HFFc6 (cell line): Measurements from ENCODE around the gene RPL22L1. TPM values are rescaled to one million over a fixed set of nuclear protein-coding genes. Genes with fewer than 3 reads are reported as not detected.

Source experiments
- DNase-seq: peaks from one replicate; pipeline ENCODE4 v3.0.0-alpha.2; 2018
- H3K27ac Mint-ChIP-seq: 2 replicates; pipeline ENCODE4 v1.8.0; 2020; ENCODE audit warnings: mild to moderate bottlenecking, mixed read lengths
- H3K27me3 Mint-ChIP-seq: 2 replicates; pipeline ENCODE4 v1.8.0; 2021; ENCODE audit warnings: mild to moderate bottlenecking, moderate library complexity, mixed read lengths; ENCODE audit not compliant: insufficient read depth
- H3K36me3 Mint-ChIP-seq: 2 replicates; pipeline ENCODE4 v1.8.0; 2021; ENCODE audit warnings: low read depth, mixed read lengths
- H3K4me1 Mint-ChIP-seq: 2 replicates; pipeline ENCODE4 v1.8.0; 2020; ENCODE audit warnings: low read depth, mixed read lengths
- H3K4me3 Mint-ChIP-seq: 2 replicates; pipeline ENCODE4 v1.8.0; 2020; ENCODE audit warnings: mild to moderate bottlenecking, moderate library complexity, mixed read lengths
- H3K9me3 Mint-ChIP-seq: 2 replicates; pipeline ENCODE4 v1.8.0; 2020; ENCODE audit warnings: mild to moderate bottlenecking, mixed read lengths
- CTCF ChIP-seq: fragments of 200-600 bp; sonication (generic); IDR thresholded peaks from 2 replicates; pipeline ENCODE4 v1.5.0; 2021; ENCODE audit warnings: antibody characterized with exemption, mild to moderate bottlenecking
- total RNA-seq, 6 experiments: library from RNA; stranded (reverse); fragmentation: NEBNext Ultra II Directional; extraction: Animal tissue kit (Norgen Biotek cat#: 25700); gene quantifications; 2 replicates in 1 of 6; 3 replicates in 5 of 6; pipeline ENCODE4 v1.2.3, GENCODE V29; 2021

Gene RPL22L1
- total RNA-seq, 6 experiments from 2014 or later, result 145 to 211 (median 166) TPM

DNA sequence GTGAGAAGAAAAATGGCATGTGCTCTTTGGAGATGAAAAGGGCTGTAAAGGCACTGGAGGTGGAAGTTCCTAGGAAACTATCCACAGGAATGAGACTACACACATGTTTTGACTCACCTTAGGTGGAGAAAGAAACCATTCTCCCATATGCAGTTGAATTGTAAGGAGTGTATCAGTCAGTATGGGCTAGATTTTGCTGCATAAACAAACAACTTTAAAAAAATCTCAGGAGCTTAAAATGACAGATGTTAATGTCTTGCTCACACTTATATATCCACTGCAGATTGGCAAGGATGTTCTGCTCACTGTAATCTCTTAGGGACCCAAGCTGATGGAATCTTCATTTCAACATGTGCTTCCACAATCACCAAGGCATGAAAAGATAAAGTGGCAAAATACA is 25.6 kb downstream of the RPL22L1 start:
- Mint-ChIP-seq H3K9me3 (no peaks in the 10 kb centered on the region), H3K27ac (no peak overlapping the region), H3K36me3 (no peaks in the 10 kb centered on the region), H3K4me1 (no peaks in the 10 kb centered on the region; the same call in 1 of the 2 replicates), H3K4me3 (no peak overlapping the region), H3K27me3 (no peaks in the 10 kb centered on the region; the same call in none of the 2 replicates)
- no peak for DNase-seq
- no peak for TF ChIP-seq CTCF

DNA sequence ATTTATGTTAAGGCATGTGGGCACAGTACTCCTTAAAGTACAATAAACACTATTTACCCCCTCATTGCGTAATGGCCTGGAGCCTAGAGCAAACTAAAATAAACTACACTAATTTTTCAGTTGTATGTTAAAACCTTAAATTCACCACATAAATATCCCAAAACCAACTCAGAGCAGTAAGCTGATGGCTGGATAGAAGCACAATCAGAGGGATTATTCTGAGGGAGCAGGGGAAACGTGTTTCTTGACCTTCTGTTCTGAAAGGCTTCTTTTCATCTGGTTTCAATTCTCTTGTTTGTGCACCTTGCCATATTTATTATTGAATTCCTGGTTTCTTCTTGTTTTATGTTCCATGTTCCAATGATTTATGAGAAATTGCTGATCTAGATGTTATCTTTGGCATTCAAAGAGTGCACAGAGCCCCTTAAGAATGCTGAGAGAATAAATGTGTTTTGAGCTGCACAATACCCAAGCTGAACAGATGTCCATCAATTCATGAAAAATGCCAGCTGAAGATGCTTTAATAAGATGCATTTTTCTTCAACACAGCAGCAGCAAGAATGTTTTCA is 29.6 kb downstream of the RPL22L1 start:
- Mint-ChIP-seq H3K36me3 (no peaks in the 10 kb centered on the region), H3K27ac (no peak overlapping the region), H3K4me1 (no peaks in the 10 kb centered on the region; the same call in 1 of the 2 replicates), H3K4me3 (no peak overlapping the region), H3K9me3 (no peaks in the 10 kb centered on the region), H3K27me3 (peaks cover under 1% of the 10 kb centered on the region)
- DNase-seq, result no peak
- no peak for TF ChIP-seq CTCF

GRCh38 chr3:170839518-170840100 is 30.4 kb downstream of the RPL22L1 start:
- DNase-seq, result no peak
- no peaks in the 10 kb centered on the region for H3K36me3 Mint-ChIP-seq
- no peak for TF ChIP-seq CTCF
- H3K4me1 Mint-ChIP-seq, result no peaks in the 10 kb centered on the region; the same call in 1 of the 2 replicates
- H3K9me3 Mint-ChIP-seq, result no peaks in the 10 kb centered on the region
- no peak overlapping the region for H3K4me3 Mint-ChIP-seq
- no peak overlapping the region for H3K27ac Mint-ChIP-seq
- peaks cover 2% of the 10 kb centered on the region for H3K27me3 Mint-ChIP-seq

GRCh38 chr3:170836491-170836890 is 33.5 kb downstream of the RPL22L1 start:
- H3K4me1 Mint-ChIP-seq, result no peaks in the 10 kb centered on the region; the same call in 1 of the 2 replicates
- no peak for TF ChIP-seq CTCF

DNA sequence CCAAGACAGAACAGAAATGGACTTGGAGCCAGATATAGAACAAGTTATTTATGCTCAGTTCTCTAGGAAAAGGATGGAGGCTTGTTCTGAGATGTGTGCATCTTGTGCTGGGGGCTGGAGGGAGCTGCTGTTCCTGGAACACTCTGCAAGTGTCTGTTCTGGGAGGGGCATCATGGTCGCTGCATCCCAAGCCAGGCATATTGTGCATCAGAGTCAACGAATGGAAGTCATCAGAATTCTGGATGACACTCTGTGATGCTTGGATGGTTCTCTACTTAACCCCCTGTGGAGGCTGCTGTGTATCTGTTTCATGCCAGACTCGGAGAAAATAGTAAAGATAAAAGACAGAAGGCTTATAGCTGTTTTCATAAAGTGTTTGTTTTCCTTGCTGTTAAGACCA is 34.7 kb downstream of the RPL22L1 start:
- Mint-ChIP-seq H3K4me1 (no peaks in the 10 kb centered on the region; the same call in 1 of the 2 replicates), H3K27me3 (peaks cover 2% of the 10 kb centered on the region), H3K27ac (no peak overlapping the region), H3K36me3 (no peaks in the 10 kb centered on the region), H3K4me3 (no peak overlapping the region), H3K9me3 (no peaks in the 10 kb centered on the region)
- TF ChIP-seq CTCF, result no peak
- no peak for DNase-seq

More at GRCh38 chr3:170836491-170836890, 33.5 kb downstream of the RPL22L1 start:
- DNase-seq, result no peak
- Mint-ChIP-seq H3K27me3 (peaks cover 2% of the 10 kb centered on the region), H3K27ac (no peak overlapping the region), H3K9me3 (no peaks in the 10 kb centered on the region), H3K36me3 (no peaks in the 10 kb centered on the region), H3K4me3 (no peak overlapping the region)
